H1 (cell line): ENCODE data around the gene CHST9.

Source experiments
- ASH2L ChIP-seq: fragments of 200-600, 300-600 bp; sonication (generic); IDR thresholded peaks from one replicate; pipeline ENCODE4 v1.7.1; 2017; ENCODE audit warnings: low read length
- ATF3 ChIP-seq: IDR thresholded peaks from 2 replicates; pipeline ENCODE4 v1.6.1; 2011; ENCODE audit warnings: low read depth, mild to moderate bottlenecking, low read length; ENCODE audit not compliant: insufficient read depth
- BRCA1 ChIP-seq: IDR thresholded peaks from 2 replicates; pipeline ENCODE4 v1.6.1; 2012; ENCODE audit warnings: low read depth, low read length, improper control_type of control experiment
- CEBPB ChIP-seq: IDR thresholded peaks from 2 replicates; pipeline ENCODE4 v1.6.1; 2012; ENCODE audit warnings: low read depth, low read length
- CTCF ChIP-seq, 3 experiments: IDR thresholded peaks; 1 replicate in 2 of 3; 2 replicates in 1 of 3; pipeline versions ENCODE4 v1.5.1 to v1.6.1; 2011; ENCODE audit warnings: low read length in 3 of 3, mild to moderate bottlenecking in 3 of 3, inconsistent platforms in 2 of 3, low read depth in 1 of 3, moderate library complexity in 1 of 3; ENCODE audit not compliant: insufficient read depth in 1 of 3; ENCODE audit errors: control extremely low read depth in 1 of 3
- E2F6 ChIP-seq: IDR thresholded peaks from 2 replicates; pipeline ENCODE4 v1.6.1; 2012; ENCODE audit warnings: inconsistent platforms
- GABPA ChIP-seq: IDR thresholded peaks from 2 replicates; pipeline ENCODE4 v1.6.1; 2011; ENCODE audit warnings: mild to moderate bottlenecking, low read length, moderate library complexity, borderline replicate concordance; ENCODE audit not compliant: insufficient read depth
- GTF2F1 ChIP-seq: IDR thresholded peaks from 2 replicates; pipeline ENCODE4 v1.6.1; 2012; ENCODE audit warnings: low read depth, low read length, improper control_type of control experiment, borderline replicate concordance
- MAX ChIP-seq: IDR thresholded peaks from 2 replicates; pipeline ENCODE4 v1.6.1; 2012; ENCODE audit warnings: inconsistent platforms
- NRF1 ChIP-seq: IDR thresholded peaks from 2 replicates; pipeline ENCODE4 v1.6.1; 2011; ENCODE audit warnings: mild to moderate bottlenecking, low read depth, low read length, improper control_type of control experiment
- POLR2A ChIP-seq, 2 experiments: IDR thresholded peaks; 1 replicate in 1 of 2; 2 replicates in 1 of 2; pipeline ENCODE4 v1.6.1; 2011; ENCODE audit warnings: low read depth in 2 of 2, low read length in 2 of 2, mild to moderate bottlenecking in 2 of 2; ENCODE audit errors: control extremely low read depth in 1 of 2
- SP1 ChIP-seq: IDR thresholded peaks from 2 replicates; pipeline ENCODE4 v1.6.1; 2011; ENCODE audit warnings: low read depth, low read length
- SP4 ChIP-seq: IDR thresholded peaks from 2 replicates; pipeline ENCODE4 v1.6.1; 2012; ENCODE audit warnings: low read length, inconsistent platforms
- TCF12 ChIP-seq: IDR thresholded peaks from 2 replicates; pipeline ENCODE4 v1.6.1; 2011; ENCODE audit warnings: low read depth, mild to moderate bottlenecking, low read length

GRCh38 chr18:26902291-26902690 is 282.8 kb downstream of the CHST9 start:
- TF ChIP-seq CTCF (IDR thresholded peaks at IDR 0.05; ENCODE audit: control extremely low read depth in 1 of 3, insufficient read depth in 1 of 3, low read depth in 1 of 3, low read length in 3 of 3) (no peak), POLR2A (IDR thresholded peaks at IDR 0.05; ENCODE audit: control extremely low read depth in 1 of 2, low read depth in 2 of 2, low read length in 2 of 2) (no peak), GABPA (no peak), NRF1 (no peak), TCF12 (no peak), SP4 (no peak), MAX (no peak), ASH2L (no peak), GTF2F1 (no peak), BRCA1 (no peak), ATF3 (no peak), SP1 (no peak), E2F6 (no peak), CEBPB (no peak)
